Neural crest cell (in vitro differentiated cells): ENCODE measurements around the gene CCDC9B. TPM values are rescaled to one million over a fixed set of nuclear protein-coding genes. Genes with fewer than 3 reads are reported as not detected.

ENCODE experiments used
- DNase-seq: peaks from one replicate; pipeline ENCODE4 v3.0.0; 2021; ENCODE audit warnings: low read depth, mixed read lengths, low spot score
- H3K27ac Mint-ChIP-seq: one replicate; pipeline ENCODE4 v1.8.0; 2021; ENCODE audit warnings: mild to moderate bottlenecking, mixed read lengths; ENCODE audit not compliant: unreplicated experiment
- H3K27me3 Mint-ChIP-seq: 2 replicates; pipeline ENCODE4 v1.8.0; 2021; ENCODE audit warnings: low read depth, mild to moderate bottlenecking, mixed read lengths
- H3K36me3 Mint-ChIP-seq: 2 replicates; pipeline ENCODE4 v1.8.0; 2021; ENCODE audit warnings: low read depth, mild to moderate bottlenecking, mixed read lengths
- H3K4me1 Mint-ChIP-seq: 2 replicates; pipeline ENCODE4 v1.8.0; 2021; ENCODE audit warnings: mixed read lengths
- H3K4me3 Mint-ChIP-seq: one replicate; pipeline ENCODE4 v1.8.0; 2021; ENCODE audit warnings: mild to moderate bottlenecking, mixed read lengths
- H3K9me3 Mint-ChIP-seq: 2 replicates; pipeline ENCODE4 v1.8.0; 2021; ENCODE audit warnings: mixed read lengths
- total RNA-seq: library from RNA; stranded (reverse); gene quantifications from 2 replicates; pipeline ENCODE4 v1.2.1, GENCODE V29; 2021
- TF ChIP-seq, protein P1 (sequence below): fragments of 200-600 bp; sonication (generic); conservative IDR thresholded peaks from 2 replicates; pipeline ENCODE4 v1.5.0; 2021; ENCODE audit warnings: antibody characterized with exemption, mild to moderate bottlenecking

Gene CCDC9B
- total RNA-seq, 1 donor from 2014 or later = 0.33 TPM

DNA sequence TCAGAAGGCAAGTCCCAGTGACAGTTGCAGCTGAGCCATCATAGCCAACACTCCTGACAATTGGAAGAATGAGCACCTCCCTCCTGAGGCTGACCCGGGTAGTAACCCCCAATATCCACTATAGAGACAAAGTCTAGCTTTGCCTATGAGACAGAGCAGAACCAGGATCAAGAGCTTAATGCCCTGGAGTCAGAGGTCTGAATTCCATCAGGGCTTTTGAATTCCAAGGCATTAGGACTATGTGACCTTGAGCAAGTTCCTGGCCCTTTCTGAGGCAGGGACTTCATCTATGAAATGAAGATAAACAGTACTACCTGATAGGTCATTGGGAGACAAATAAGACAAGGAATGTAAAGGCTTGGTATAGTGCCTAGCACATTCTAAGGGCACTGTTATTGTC lies 20.3 kb downstream of the CCDC9B start:
- TF ChIP-seq, protein P1, sequence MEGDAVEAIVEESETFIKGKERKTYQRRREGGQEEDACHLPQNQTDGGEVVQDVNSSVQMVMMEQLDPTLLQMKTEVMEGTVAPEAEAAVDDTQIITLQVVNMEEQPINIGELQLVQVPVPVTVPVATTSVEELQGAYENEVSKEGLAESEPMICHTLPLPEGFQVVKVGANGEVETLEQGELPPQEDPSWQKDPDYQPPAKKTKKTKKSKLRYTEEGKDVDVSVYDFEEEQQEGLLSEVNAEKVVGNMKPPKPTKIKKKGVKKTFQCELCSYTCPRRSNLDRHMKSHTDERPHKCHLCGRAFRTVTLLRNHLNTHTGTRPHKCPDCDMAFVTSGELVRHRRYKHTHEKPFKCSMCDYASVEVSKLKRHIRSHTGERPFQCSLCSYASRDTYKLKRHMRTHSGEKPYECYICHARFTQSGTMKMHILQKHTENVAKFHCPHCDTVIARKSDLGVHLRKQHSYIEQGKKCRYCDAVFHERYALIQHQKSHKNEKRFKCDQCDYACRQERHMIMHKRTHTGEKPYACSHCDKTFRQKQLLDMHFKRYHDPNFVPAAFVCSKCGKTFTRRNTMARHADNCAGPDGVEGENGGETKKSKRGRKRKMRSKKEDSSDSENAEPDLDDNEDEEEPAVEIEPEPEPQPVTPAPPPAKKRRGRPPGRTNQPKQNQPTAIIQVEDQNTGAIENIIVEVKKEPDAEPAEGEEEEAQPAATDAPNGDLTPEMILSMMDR = no peak
- Mint-ChIP-seq H3K36me3 (no peaks in the 10 kb centered on the region), H3K27ac (no peak overlapping the region), H3K27me3 (peaks cover 51% of the 10 kb centered on the region), H3K9me3 (no peaks in the 10 kb centered on the region), H3K4me3 (no peak overlapping the region), H3K4me1 (peaks cover 17% of the 10 kb centered on the region)
- no peak for DNase-seq

DNA sequence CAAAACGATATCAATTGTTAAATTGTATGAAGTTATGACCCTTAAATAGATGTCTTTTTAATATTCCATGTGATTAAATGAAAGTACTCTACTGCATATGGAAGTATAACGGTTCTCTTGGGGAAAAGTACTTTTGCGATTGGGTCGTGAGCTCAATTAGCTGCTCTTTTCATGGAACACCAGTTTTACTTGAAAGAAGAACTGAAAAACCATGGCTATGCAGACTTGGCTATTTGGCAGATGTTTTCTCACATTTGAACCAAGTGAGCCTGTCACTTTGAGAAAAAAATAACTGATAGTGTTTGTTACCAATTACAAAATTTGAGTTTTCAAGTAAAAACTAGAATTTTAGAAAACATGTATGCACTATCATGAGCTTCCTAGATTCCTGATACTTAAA lies 23.2 kb downstream of the CCDC9B start:
- no peak for DNase-seq
- H3K4me1 Mint-ChIP-seq = peaks cover 6% of the 10 kb centered on the region
- H3K9me3 Mint-ChIP-seq = no peaks in the 10 kb centered on the region
- peaks cover 68% of the 10 kb centered on the region for H3K27me3 Mint-ChIP-seq
- TF ChIP-seq, protein P1 = no peak
- no peak overlapping the region for H3K4me3 Mint-ChIP-seq
- no peaks in the 10 kb centered on the region for H3K36me3 Mint-ChIP-seq
- H3K27ac Mint-ChIP-seq = no peak overlapping the region

DNA sequence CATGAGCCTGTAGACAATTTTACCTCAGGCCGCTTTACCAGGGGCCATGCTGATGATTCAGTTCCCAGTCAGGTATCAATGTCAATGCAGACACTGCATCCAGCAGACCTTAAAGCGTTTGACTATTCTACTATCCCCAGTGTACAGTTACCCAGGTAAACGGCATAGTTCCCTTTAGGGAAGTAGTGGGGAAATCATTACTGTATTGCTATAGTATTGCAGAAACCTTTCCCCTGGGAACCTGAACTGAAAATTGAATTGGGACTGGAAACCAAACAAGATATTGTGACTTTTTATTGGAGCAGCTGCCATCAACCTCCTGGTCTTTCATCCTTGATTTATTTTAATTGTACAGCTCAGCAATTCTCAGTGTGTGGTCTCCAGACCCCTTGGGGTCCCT lies 23.8 kb downstream of the CCDC9B start:
- Mint-ChIP-seq H3K36me3 (no peaks in the 10 kb centered on the region), H3K9me3 (no peaks in the 10 kb centered on the region), H3K27me3 (peaks cover 69% of the 10 kb centered on the region), H3K4me3 (no peak overlapping the region), H3K4me1 (peaks cover 6% of the 10 kb centered on the region), H3K27ac (no peak overlapping the region)
- TF ChIP-seq, protein P1 = no peak
- DNase-seq = no peak

DNA sequence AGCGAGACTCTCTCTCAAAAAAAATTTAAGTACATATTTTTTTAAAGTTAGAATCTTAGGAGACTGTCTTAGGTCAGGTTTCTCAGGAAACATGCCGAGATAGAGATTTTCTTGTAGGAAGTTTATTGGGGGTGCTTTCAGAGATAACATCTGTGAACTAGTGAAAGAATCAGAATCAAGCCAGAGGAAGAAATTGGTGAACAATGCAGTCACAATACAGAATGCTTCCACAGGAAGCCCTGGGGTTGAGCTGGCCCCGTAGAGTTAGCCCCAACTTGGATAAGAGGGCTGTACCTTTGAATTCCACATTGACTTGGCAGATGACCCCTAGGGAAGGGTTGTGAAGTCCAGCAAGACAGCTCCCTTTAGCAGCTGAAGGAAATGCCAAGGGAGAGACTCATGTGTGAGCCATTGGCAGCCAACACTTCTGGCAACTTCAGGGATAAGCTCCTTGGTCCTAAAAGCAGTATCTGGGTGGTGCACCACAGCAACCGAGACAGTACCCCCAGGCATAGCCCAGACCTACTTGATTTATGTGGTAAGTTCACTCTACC lies 25.9 kb downstream of the CCDC9B start:
- no peak for DNase-seq
- H3K27me3 Mint-ChIP-seq = peaks cover 75% of the 10 kb centered on the region
- H3K4me1 Mint-ChIP-seq = peaks cover 4% of the 10 kb centered on the region
- H3K9me3 Mint-ChIP-seq = no peaks in the 10 kb centered on the region
- no peaks in the 10 kb centered on the region for H3K36me3 Mint-ChIP-seq
- H3K27ac Mint-ChIP-seq = no peak overlapping the region
- TF ChIP-seq, protein P1 = no peak
- no peak overlapping the region for H3K4me3 Mint-ChIP-seq

DNA sequence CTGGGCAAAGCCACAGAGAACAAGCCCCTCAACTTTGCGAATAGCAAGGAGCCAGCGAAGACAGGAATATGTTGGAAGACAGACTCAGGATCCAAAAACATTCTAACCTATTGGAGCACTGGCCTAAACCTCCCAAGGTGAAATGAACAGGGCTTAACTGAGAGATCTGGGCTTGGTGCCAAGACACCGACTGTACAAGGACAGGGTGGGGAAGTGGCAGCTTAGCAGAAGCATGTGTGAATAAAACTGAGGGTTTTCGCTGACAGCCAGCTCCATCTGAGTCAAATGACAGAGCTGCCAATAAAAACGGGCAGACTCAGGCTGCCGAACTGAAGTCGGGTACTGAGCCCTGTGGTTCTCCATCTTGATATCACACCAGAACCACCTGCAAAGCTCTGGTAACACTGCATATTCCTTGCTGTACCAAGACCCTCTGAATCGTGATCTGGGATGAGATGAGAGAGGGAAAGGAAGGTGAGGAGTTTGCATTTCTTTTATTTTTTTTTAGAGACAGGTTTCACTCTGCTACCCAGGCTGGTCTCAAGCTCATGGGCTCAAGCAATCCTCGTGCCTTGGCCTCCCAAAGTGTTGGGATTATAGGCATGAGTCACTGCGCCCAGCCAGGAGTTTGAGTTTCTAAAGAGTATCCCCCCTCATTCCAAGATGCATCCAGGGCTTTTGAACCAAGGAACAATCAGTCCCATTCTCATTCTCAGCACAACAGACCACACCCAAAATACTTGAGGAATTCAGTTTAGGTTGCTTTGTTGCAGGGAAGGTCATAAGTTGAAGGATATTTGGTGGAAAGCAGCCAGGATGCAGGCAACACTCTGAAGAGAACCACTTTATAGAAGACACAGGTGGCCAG lies 27.0 kb downstream of the CCDC9B start:
- H3K4me1 Mint-ChIP-seq = peaks cover 9% of the 10 kb centered on the region
- no peak for DNase-seq
- H3K27ac Mint-ChIP-seq = peak overlapping the region; percentile 29
- H3K36me3 Mint-ChIP-seq = no peaks in the 10 kb centered on the region
- no peak overlapping the region for H3K4me3 Mint-ChIP-seq
- TF ChIP-seq, protein P1 = no peak
- H3K27me3 Mint-ChIP-seq = peaks cover 75% of the 10 kb centered on the region
- H3K9me3 Mint-ChIP-seq = no peaks in the 10 kb centered on the region
